ENCODE measurements around the gene B3GALT4. TPM values are rescaled to one million over a fixed set of nuclear protein-coding genes. Genes with fewer than 3 reads are reported as not detected.
A peak's percentile ranks its signal among the peaks of the same experiment; 100 is the strongest.

Gene B3GALT4, protein sequence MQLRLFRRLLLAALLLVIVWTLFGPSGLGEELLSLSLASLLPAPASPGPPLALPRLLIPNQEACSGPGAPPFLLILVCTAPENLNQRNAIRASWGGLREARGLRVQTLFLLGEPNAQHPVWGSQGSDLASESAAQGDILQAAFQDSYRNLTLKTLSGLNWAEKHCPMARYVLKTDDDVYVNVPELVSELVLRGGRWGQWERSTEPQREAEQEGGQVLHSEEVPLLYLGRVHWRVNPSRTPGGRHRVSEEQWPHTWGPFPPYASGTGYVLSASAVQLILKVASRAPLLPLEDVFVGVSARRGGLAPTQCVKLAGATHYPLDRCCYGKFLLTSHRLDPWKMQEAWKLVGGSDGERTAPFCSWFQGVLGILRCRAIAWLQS
- total RNA-seq = 10 to 100 TPM in 1 of 4 donors, 1 to 10 TPM in 3; 6.7 to 15.9 (median 7.9) TPM

DNA sequence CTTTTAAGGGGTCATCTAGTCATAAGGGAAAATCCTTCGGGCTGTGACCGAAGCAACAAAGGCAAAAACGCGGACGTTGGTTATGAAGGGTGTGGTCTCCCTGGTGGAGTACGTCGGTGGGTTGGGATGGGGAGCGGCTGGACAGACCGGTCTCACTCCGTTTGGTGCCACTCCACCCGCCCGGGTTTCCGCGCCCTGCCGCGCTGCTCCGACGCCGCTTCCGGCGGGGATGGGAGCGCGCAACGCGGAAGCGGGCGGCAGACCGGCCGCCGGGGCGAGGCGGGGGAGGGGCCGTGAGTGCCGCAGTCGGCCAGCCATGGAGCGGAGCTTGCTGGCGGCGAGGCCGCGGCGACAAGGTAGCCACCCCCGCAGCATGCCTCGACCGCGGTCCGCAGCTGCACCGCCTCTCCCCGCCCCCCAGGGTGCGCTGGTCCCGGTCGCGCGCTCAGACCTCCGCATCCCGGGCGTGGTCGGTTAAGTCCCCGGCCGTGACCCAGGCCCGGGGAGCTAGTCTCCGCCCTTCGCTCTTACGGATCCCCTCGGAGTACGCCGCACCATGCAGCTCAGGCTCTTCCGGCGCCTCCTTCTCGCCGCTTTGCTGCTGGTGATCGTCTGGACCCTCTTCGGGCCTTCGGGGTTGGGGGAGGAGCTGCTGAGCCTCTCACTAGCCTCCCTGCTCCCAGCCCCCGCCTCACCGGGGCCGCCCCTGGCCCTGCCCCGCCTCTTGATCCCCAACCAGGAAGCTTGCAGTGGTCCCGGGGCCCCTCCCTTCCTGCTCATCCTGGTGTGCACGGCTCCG lies at the start of gene B3GALT4:
TSS of gene B3GALT4 (plus strand) at position 260 of the 799 bp plus-strand sequence. CDS start at position 557, 297 bp downstream.
- TF ChIP-seq, protein P1, sequence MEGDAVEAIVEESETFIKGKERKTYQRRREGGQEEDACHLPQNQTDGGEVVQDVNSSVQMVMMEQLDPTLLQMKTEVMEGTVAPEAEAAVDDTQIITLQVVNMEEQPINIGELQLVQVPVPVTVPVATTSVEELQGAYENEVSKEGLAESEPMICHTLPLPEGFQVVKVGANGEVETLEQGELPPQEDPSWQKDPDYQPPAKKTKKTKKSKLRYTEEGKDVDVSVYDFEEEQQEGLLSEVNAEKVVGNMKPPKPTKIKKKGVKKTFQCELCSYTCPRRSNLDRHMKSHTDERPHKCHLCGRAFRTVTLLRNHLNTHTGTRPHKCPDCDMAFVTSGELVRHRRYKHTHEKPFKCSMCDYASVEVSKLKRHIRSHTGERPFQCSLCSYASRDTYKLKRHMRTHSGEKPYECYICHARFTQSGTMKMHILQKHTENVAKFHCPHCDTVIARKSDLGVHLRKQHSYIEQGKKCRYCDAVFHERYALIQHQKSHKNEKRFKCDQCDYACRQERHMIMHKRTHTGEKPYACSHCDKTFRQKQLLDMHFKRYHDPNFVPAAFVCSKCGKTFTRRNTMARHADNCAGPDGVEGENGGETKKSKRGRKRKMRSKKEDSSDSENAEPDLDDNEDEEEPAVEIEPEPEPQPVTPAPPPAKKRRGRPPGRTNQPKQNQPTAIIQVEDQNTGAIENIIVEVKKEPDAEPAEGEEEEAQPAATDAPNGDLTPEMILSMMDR (IDR thresholded peaks at IDR 0.05) = no peak
- ATAC-seq (ENCODE audit: low FRiP score) = peak; percentile 69
- DNase-seq (ENCODE audit: low spot score) = no peak

DNA sequence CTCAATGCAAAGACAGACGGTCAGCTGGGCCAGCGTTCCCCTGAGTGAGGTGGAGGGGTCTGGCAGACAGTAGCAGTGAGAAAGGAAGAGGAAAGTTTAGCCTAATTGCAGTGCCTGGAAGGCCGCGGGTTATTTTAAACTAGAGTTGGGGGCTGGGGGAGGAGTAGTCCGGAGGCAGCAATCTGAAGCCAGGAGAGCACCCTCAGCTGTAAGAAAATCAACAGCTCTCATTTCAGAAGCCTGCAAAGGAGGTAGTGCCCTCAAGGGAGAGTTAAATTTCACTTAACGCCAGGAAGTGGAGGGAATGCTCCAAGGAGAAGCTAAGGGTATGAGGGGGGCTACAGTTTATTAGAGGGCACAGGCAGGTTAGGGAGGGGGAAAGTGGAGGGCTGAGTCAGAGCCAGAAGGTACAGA lies 41.7 kb upstream of the B3GALT4 start:
- TF ChIP-seq, protein P1 (IDR thresholded peaks at IDR 0.05) = no peak
- no peak for ATAC-seq (ENCODE audit: low FRiP score)

DNA sequence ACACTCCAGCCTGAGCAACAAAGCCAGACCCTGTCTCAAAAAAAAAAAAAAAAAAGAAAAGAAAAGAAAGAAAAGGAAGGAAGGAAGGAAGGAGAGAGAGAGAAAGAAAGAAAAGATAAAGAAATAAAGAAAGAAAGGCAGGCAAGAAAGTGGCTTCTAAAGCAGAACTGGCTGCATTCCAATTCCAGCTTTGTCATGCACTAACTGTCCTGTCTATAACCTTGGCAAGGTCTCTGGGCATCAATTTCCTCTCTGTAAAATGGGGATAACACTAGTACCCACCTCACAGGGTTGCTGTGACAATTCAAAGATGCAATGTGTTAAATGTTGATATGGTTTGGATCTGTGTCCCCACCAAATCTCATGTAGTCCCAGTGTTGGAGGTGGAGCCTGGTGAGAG lies 40.6 kb upstream of the B3GALT4 start:
- TF ChIP-seq, protein P1 (IDR thresholded peaks at IDR 0.05) = no peak

More for the DNA sequence above, 41.7 kb upstream of the B3GALT4 start:
- no peak for DNase-seq (ENCODE audit: low spot score)

DNA sequence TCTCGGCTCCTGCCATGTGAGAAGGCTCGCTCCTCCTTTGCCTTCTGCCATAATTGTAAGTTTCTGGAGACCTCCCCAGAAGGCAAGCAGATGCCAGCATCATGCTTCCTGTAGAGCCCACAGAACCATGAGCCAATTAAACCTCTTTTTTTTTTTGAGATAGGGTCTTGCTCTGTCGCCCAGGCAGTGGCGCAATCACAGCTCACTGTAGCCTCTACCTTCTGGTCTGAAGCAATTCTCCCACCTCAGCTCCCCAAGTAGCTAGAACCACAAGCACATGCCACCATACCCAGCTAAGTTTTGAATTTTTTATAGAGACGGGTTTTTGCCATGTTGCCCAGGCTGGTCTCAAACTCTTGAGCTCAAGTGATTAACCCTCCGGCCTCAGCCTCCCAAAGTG lies 40.1 kb upstream of the B3GALT4 start:
- ATAC-seq (ENCODE audit: low FRiP score) (no peak), DNase-seq (ENCODE audit: low spot score) (no peak)
- TF ChIP-seq, protein P1 (IDR thresholded peaks at IDR 0.05) = no peak

More for the DNA sequence above, 40.6 kb upstream of the B3GALT4 start:
- ATAC-seq (ENCODE audit: low FRiP score) = no peak
- DNase-seq (ENCODE audit: low spot score) = no peak

DNA sequence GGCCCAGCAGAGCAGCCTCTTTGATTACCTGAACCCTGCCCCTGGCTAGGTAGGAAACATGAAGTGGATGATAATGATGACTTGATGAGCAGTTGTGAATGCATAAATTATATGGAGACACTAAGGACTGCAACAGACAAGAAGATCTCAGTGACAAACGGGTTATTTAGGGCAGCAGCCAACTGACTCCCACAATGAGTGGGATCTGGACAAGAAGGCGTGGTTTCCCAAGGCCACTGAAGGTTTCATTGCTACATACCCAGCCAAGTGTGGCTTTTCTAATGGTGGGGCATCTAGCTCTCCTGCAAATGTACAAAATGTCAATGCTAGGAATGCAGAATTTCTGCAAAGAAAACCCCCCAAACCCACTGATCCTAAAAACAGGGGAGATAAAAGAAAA lies 39.2 kb upstream of the B3GALT4 start:
- DNase-seq (ENCODE audit: low spot score) = no peak
- TF ChIP-seq, protein P1 (IDR thresholded peaks at IDR 0.05) = no peak
- no peak for ATAC-seq (ENCODE audit: low FRiP score)

DNA sequence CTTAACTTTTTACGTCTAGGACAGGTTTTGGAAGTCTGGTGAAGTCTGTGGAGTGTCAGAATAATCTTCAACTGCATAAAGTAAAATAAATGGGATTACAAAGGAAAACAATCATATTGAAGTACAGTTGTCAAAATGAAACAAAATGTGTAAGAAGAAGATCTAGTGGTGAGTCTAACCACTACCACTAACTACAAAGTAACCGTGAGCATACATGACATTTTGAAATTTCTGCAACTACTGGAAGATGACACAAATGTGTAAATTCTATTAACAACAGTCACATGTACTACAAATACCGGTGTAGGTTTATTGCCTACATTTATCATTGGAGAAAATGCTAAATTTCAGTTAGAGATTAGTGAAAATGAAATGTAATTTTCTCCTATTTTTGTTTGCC lies 35.0 kb upstream of the B3GALT4 start:
- DNase-seq (ENCODE audit: low spot score) = no peak
- TF ChIP-seq, protein P1 (IDR thresholded peaks at IDR 0.05) = no peak
- ATAC-seq (ENCODE audit: low FRiP score) = no peak
